ENCODE results near the gene MET.

- TF ChIP-seq CTCF (IDR thresholded peaks at IDR 0.05; ENCODE audit: poor library complexity, severe bottlenecking) (no peak), POLR2AphosphoS5 (IDR thresholded peaks at IDR 0.05) (no peak)
- TF ChIP-seq, protein P1, sequence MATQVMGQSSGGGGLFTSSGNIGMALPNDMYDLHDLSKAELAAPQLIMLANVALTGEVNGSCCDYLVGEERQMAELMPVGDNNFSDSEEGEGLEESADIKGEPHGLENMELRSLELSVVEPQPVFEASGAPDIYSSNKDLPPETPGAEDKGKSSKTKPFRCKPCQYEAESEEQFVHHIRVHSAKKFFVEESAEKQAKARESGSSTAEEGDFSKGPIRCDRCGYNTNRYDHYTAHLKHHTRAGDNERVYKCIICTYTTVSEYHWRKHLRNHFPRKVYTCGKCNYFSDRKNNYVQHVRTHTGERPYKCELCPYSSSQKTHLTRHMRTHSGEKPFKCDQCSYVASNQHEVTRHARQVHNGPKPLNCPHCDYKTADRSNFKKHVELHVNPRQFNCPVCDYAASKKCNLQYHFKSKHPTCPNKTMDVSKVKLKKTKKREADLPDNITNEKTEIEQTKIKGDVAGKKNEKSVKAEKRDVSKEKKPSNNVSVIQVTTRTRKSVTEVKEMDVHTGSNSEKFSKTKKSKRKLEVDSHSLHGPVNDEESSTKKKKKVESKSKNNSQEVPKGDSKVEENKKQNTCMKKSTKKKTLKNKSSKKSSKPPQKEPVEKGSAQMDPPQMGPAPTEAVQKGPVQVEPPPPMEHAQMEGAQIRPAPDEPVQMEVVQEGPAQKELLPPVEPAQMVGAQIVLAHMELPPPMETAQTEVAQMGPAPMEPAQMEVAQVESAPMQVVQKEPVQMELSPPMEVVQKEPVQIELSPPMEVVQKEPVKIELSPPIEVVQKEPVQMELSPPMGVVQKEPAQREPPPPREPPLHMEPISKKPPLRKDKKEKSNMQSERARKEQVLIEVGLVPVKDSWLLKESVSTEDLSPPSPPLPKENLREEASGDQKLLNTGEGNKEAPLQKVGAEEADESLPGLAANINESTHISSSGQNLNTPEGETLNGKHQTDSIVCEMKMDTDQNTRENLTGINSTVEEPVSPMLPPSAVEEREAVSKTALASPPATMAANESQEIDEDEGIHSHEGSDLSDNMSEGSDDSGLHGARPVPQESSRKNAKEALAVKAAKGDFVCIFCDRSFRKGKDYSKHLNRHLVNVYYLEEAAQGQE (IDR thresholded peaks at IDR 0.05; ENCODE audit: borderline replicate concordance): no peak
Observed at GRCh38 chr7:116707289-116707688, 35.3 kb downstream of the MET start.
